Inferior parietal cortex (tissue), 1 donor: Measurements from ENCODE around the gene RAB30.

ENCODE experiments used
- DNase-seq: peaks from one replicate; pipeline ENCODE4 v3.0.0-alpha.2; 2016; ENCODE audit errors: extremely low spot score

RAB30 gene

GRCh38 chr11:83070731-83071566 is 748 bp downstream of the RAB30 start:
- DNase-seq: peak; percentile 66

DNA sequence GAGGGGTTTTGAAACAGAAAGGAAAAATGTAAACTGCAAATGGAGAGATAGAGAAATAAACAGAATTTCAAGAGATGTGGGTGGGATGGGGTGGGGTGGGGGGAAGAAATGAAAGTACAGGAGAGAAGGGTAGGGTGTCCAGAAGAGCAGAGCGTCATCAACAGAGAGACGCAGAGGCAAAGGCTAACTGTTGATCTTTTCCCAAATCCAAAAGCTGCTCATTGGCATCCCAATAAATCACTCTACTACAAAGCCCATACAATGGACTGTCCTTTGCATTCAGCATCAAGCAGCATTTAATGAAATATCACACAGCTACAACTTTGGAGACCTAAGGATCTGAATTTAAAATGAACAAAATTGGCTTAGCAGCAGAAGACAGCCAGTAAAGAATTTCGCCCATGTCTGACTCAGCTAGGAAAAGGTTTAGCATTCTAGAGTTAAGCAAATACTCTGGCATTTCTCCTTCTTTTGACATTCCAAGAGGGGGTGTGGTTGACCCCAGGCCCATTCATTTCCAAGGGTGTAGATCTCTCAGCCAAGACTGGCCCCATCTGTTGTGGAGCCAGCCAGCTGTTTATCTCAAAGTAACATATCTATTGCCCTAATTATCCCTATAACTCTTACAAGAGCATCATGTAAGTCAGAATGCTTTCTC is 1.5 kb downstream of the RAB30 start:
- peak; percentile 23 for DNase-seq

- DNase-seq: no peak
Measured at GRCh38 chr11:83069441-83070043, 2.2 kb downstream of the RAB30 start.

- DNase-seq: no peak
Measured at GRCh38 chr11:83068568-83068967, 3.1 kb downstream of the RAB30 start.

GRCh38 chr11:83064011-83064410 is 7.7 kb downstream of the RAB30 start:
- no peak for DNase-seq

- DNase-seq: no peak
Measured at GRCh38 chr11:83063073-83063754, 8.5 kb downstream of the RAB30 start.

DNA sequence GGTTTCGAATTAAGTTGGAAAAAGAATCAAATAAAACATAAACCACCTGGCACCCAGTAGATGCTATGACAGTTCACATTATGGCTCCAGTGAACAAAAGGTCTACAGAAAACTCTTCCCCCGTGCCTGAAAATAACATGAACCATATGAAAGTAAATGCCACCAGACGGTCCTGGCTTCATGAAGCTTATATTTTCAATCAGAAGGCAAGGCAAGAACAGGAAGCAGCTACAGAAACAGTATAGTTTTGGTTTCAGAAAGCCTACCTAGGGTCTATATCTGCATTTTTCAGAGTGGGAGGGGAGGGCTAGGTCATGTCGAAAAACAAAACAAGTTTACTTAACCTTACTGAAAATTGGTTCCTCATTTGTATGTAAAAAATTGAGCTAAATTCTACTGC is 9.8 kb downstream of the RAB30 start:
- DNase-seq: no peak

GRCh38 chr11:83060965-83061364 is 10.7 kb downstream of the RAB30 start:
- DNase-seq: no peak

GRCh38 chr11:83057721-83058120 is 14.0 kb downstream of the RAB30 start:
- DNase-seq: no peak

GRCh38 chr11:83056611-83057010 is 15.1 kb downstream of the RAB30 start:
- DNase-seq: no peak

GRCh38 chr11:83056204-83056603 is 15.5 kb downstream of the RAB30 start:
- no peak for DNase-seq

DNA sequence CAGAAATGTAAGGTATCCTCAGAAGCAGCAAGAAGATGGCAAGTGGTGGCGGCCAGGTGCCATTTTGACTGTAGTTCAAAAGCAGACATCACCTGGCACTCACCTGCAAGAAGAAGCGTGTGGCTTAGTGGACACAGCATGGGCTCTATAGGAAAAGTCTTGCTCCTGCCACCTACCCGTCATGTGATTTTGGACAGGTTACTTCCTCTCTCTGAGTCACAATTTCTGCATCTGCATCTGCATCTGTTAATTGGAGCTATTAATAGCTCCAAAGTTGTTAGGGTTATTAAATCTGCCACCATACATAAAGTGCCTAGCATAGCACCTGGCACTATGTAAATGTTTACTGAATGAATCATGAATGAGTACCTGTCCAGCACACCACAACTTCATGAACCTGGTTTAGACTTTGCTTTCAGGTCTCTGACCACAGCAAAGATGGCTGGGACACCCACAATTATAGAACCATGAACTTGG is 16.8 kb downstream of the RAB30 start:
- DNase-seq: no peak

GRCh38 chr11:83054001-83054400 is 17.7 kb downstream of the RAB30 start:
- DNase-seq: no peak

DNA sequence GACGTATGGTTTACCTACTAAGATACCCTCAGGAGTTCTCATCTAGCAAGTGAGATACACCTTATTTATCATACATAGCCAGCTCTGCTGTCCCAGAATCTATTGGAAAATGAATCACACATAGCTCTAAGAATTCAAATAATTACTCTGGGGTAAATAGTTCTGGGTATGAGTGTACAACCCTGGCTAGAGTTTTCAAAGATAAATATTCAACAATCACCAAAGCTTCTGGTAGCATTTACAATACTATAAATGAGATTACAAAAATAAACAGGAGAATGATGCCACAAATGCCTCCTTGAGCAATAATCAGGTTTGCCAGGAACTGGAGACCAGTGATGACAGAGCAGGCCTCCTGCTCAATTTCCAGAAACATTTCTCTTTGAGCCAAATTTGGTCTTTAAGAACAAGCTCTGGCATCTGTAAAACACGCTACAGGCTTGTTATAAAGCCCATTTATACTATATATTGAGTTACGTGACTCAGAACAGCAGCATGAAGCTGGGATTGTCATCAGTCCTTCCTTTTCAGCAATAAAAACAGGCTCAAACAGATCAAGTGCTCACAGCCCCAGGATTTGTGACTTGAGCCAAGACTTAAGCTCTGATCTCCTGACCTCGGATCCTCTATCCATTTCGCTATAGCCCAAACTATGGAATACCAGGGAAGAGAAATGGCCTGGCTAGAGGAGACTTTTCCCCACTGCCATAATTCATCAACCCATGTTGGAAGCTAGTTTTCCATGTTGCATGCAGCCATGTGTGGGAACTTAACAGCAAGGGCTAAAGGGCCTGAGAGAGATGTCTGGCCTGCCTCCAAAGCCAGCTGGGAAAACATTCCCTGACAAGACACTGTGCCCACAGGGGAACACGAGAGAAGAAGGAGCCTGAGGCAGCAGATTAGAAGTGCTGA is 19.7 kb downstream of the RAB30 start:
- no peak for DNase-seq

DNA sequence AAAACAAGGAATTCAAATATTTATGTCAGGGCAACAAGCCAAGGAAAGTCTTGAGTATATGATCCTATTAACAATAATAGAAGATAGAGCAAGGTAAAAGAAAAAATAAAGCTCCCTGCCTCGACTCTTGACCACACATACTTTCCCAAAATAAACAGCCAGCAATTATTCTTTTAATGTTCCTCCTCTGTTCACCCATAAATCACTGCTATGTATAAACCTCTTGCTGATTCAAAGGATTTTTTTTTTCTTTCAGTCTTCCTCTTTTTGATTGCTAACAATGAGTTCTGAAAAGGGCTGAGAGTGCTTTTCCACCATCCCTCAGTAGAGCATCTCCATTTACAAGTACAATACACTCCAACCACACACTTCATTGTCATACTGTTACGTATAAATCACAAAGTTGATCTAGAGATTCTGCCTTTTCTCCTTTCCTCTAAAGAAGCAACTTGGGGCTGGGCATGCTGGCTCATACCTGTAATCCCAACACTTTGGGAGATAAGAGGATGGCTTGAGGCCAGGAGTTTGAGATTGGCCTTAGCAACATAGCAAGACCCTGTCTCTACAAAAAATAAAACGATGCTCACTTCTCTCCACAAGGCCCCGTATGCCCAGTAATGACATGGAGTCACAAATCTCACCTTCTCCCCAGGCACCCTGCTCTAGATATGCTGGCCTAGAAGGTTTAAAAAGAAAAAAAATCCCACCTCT is 24.0 kb downstream of the RAB30 start:
- no peak for DNase-seq

DNA sequence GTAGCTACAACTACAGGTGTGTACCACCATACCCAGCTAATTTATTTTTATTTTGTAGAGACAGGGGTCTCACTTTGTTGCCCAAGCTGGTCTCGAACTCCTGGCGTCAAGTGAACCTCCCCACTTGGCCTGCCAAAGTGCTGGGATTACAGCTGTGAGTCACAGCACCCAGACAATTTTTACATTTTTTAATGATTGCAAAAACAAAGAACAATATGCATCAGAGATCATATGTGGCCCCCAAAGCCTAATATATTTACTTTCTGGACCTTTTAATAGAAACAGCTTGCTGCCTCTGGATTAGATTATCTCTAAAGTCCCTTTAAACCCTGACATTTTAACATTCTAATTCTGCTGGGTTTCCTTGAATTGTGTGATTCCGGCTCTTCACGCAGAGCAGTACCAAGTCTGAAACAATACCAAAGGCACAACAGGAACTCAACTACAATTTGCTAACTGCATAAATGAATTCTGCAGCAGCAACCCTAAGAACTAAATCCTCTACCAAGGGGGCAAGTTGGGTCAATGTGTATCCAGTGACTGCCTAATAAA is 25.0 kb downstream of the RAB30 start:
- DNase-seq: no peak

GRCh38 chr11:83044958-83045712 is 26.6 kb downstream of the RAB30 start:
- no peak for DNase-seq

GRCh38 chr11:83042964-83043711 is 28.6 kb downstream of the RAB30 start:
- no peak for DNase-seq

DNA sequence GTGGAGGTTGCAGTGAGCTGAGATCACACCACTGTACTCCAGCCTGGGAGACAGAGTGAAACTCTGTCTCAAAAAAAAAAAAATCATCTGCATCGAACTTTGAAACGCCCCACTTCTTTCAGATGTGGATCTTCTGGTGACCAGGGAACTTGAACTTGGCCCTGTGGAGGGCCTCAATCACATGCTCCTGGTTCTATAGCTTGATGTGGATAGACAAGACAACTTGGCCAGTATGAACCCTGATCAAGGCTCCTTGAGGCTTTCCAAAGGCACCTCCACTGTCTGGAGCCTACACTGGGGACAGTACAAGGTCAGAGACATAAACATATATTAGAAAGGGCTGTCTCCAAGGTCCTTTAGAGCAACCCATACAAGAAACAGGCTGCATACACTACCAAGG is 30.6 kb downstream of the RAB30 start:
- no peak for DNase-seq
